ENCODE measurements around the gene GZMM. TPM values are rescaled to one million over a fixed set of nuclear protein-coding genes. Genes with fewer than 3 reads are reported as not detected.

Gene GZMM
- total RNA-seq, 4 donors from 2014 or later = 0.49 TPM; not detected in 3

DNA sequence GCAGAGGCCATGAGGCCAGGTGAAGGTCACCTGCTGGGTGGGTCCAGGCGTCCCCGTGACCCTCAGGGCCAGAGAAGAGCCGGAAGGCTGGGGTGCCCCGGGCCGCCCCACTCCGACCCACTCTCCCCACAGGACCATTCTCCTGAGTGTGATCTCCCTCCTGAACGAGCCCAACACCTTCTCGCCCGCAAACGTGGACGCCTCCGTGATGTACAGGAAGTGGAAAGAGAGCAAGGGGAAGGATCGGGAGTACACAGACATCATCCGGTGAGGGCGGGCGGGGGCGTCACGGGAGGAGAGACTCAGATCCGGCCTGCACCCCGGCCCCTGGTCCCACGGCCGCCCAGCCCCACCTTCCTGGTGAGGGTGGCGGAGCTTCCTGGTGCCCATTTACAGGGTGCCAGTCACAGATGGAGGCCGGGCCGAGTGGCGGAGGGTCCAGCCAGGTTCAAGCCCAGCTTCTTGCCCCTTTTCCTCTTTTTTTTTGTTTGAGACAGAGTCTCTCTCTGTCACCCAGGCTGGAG, 6.9 kb upstream of the GZMM start:
- Histone ChIP-seq H3K36me3 (peaks cover 0 to 41% of the 10 kb centered on the region in 2 donors), H3K9me3 (no peaks in the 10 kb centered on the region), H3K4me3 (no peak overlapping the region), H3K27me3 (no peaks in the 10 kb centered on the region), H3K27ac (no peak overlapping the region), H3K4me1 (peaks cover 25 to 29% of the 10 kb centered on the region in 2 donors)
- DNase-seq (no peak), ATAC-seq (no peak)
- TF ChIP-seq, protein P1, sequence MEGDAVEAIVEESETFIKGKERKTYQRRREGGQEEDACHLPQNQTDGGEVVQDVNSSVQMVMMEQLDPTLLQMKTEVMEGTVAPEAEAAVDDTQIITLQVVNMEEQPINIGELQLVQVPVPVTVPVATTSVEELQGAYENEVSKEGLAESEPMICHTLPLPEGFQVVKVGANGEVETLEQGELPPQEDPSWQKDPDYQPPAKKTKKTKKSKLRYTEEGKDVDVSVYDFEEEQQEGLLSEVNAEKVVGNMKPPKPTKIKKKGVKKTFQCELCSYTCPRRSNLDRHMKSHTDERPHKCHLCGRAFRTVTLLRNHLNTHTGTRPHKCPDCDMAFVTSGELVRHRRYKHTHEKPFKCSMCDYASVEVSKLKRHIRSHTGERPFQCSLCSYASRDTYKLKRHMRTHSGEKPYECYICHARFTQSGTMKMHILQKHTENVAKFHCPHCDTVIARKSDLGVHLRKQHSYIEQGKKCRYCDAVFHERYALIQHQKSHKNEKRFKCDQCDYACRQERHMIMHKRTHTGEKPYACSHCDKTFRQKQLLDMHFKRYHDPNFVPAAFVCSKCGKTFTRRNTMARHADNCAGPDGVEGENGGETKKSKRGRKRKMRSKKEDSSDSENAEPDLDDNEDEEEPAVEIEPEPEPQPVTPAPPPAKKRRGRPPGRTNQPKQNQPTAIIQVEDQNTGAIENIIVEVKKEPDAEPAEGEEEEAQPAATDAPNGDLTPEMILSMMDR (IDR thresholded peaks at IDR 0.05 in 4 of 5, conservative IDR thresholded peaks at IDR 0.05 in 1 of 5) = no peak
- no peak for TF ChIP-seq POLR2A (IDR thresholded peaks at IDR 0.05)
- intact Hi-C loops (cut with DNase I; ENCODE audit: low total_unique reads) = no loop called here
- in situ Hi-C loops (cut with MboI; ENCODE audit: low sequenced_read_pairs in 4 of 4) = no loop called here

DNA sequence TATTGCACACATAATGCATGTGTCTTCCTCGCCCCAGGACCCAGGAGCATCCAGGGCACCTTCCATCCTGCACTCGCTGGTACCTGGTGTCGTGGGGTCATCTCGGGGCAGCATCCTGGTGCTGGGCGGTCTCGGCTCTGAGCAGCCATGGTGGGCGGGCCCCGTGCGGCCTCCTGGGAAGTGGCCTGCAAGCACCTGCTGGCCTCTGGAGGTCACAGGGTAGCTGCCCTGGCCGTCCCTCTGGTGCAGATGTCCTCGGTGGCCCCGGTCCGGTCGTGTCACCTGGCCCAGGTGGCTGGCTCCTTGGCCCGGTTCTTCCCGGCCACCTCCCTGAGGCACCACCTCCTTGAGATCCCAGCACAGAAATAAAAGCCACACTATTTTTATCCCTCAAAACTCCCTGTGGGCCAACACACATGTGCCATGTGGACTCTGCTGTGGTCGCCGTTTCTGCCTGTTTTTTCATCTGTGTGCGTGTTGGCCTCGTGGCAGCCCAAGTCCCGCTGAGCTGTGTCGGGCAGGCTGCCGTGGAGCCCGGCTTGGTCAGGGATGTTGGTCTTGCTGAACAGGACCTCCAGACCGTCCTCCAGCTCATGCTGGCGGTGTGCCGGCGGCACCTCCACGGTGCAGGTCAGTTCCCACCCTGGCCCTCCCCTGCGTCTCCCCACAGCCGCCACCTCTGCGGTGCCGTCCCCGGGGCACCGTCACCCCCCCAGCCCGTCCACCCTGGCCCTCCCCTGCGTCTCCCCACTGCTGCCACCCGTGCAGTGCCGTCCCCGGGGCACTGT, 5.0 kb upstream of the GZMM start:
- Histone ChIP-seq H3K4me3 (no peak overlapping the region), H3K4me1 (peaks cover 14 to 16% of the 10 kb centered on the region in 2 donors), H3K27ac (peak overlapping the region in 1 of 4 donors; percentile 51), H3K9me3 (no peaks in the 10 kb centered on the region), H3K27me3 (no peaks in the 10 kb centered on the region), H3K36me3 (peaks cover 0 to 52% of the 10 kb centered on the region in 2 donors)
- in situ Hi-C loops (cut with MboI; ENCODE audit: low sequenced_read_pairs in 4 of 4) (no loop called here), intact Hi-C loops (cut with DNase I; ENCODE audit: low total_unique reads) (no loop called here)
- DNase-seq (peak in 1 of 2 donors; percentile 38), ATAC-seq (peak in 1 of 2 donors; percentile 37)
- TF ChIP-seq, protein P1 (IDR thresholded peaks at IDR 0.05 in 4 of 5, conservative IDR thresholded peaks at IDR 0.05 in 1 of 5) = no peak
- TF ChIP-seq POLR2A (IDR thresholded peaks at IDR 0.05) = no peak

DNA sequence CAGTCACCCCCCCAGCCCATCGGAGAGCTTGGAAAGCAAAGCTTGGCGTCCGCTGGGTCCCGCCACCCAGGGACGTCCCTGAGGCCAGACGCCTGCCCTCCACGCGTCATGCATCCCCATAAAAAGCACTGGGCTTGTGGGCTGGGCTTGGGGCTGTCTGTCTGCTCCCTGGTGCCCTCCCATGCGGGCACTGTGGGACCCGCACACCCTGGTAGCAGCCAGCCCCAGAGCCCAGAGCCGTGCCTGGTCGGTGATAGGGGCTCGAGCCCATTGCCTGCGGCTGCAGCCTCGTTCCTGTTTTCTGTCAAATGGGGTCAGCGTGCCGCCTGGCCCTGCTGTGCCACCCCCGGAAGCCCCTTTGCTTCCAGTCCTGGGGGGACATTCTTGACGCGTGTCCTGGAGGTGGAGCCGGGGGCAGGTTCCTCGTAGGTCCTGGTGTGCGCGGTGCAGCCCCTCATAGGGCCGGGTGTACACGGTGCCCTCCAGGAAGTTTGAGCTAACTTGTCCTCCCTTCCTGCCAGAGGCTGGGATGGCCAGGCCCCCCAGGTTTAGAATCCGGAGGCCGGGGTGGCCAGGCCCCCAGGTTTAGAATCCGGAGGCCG, 4.3 kb upstream of the GZMM start:
- DNase-seq = no peak
- Histone ChIP-seq H3K9me3 (no peaks in the 10 kb centered on the region), H3K27me3 (no peaks in the 10 kb centered on the region), H3K36me3 (peaks cover 0 to 52% of the 10 kb centered on the region in 2 donors), H3K4me3 (no peak overlapping the region), H3K4me1 (peaks cover 10% of the 10 kb centered on the region in 2 donors), H3K27ac (peak overlapping the region in 1 of 4 donors; percentile 51)
- no peak for TF ChIP-seq POLR2A (IDR thresholded peaks at IDR 0.05)
- TF ChIP-seq, protein P1 (IDR thresholded peaks at IDR 0.05 in 4 of 5, conservative IDR thresholded peaks at IDR 0.05 in 1 of 5) = no peak
- ATAC-seq = no peak
- intact Hi-C loops (cut with DNase I; ENCODE audit: low total_unique reads) (no loop called here), in situ Hi-C loops (cut with MboI; ENCODE audit: low sequenced_read_pairs in 4 of 4) (no loop called here)

DNA sequence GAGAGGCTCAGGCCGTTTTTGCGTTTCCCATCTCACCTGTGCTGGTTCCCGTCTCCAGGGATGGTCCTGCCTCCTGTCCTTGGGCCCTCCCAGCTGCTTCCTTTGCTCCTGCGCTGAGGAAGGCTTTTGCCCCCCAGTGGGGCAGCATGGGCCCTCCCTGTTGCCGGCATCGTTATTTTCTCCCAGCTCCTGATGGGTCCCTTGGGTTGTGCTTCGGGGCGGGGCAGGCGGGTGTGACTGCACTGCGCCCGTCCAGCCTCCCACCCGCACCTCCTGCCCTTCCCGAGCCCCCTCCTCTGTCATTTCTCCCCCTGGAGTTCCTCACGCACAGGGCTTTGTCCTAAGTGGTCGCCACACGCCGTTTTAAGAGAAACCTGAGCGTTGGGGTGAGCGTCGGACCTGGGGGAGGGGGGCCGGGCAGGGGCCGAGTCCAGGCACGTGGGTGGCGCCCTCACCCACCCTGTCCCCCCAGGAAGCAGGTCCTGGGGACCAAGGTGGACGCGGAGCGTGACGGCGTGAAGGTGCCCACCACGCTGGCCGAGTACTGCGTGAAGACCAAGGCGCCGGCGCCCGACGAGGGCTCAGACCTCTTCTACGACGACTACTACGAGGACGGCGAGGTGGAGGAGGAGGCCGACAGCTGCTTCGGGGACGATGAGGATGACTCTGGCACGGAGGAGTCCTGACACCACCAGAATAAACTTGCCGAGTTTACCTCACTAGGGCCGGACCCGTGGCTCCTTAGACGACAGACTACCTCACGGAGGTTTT, 2.8 kb upstream of the GZMM start:
- H3K4me3 ChIP-seq = no peak overlapping the region
- H3K36me3 ChIP-seq = peaks cover 0 to 45% of the 10 kb centered on the region in 2 donors
- DNase-seq (no peak), ATAC-seq (no peak)
- intact Hi-C loops (cut with DNase I; ENCODE audit: low total_unique reads) = no loop called here
- in situ Hi-C loops (cut with MboI; ENCODE audit: low sequenced_read_pairs in 4 of 4) = no loop called here
- no peak for TF ChIP-seq POLR2A (IDR thresholded peaks at IDR 0.05)
- TF ChIP-seq, protein P1 (IDR thresholded peaks at IDR 0.05 in 4 of 5, conservative IDR thresholded peaks at IDR 0.05 in 1 of 5) = no peak
- H3K27ac ChIP-seq = no peak overlapping the region
- no peaks in the 10 kb centered on the region for H3K27me3 ChIP-seq
- H3K9me3 ChIP-seq = no peaks in the 10 kb centered on the region
- no peaks in the 10 kb centered on the region for H3K4me1 ChIP-seq

Measured in gastrocnemius medialis (tissue), 4 donors.